MM.1S (cell line): ENCODE measurements around the gene GNAT3.

Experiments used
- DNase-seq: peaks from one replicate; pipeline ENCODE4 v3.0.0-alpha.2; 2015
- H2AFZ ChIP-seq: fragments of 300-600 bp; sonication (generic); 2 replicates; pipeline ENCODE4 v1.6.0; 2016; ENCODE audit warnings: antibody characterized with exemption, low read length
- H3F3A ChIP-seq: fragments of 300-600 bp; sonication (generic); 2 replicates; pipeline ENCODE4 v1.6.1; 2016; ENCODE audit warnings: mild to moderate bottlenecking, antibody characterized with exemption, low read length, moderate library complexity, mixed read lengths; ENCODE audit not compliant: insufficient read depth
- H3K27ac ChIP-seq: fragments of 300-600 bp; sonication (generic); 2 replicates; pipeline ENCODE4 v1.5.1; 2016; ENCODE audit warnings: mild to moderate bottlenecking, low read length
- H3K27me3 ChIP-seq: fragments of 300-600 bp; sonication (generic); replicated peaks from 2 replicates; pipeline ENCODE4 v1.6.0; 2016; ENCODE audit warnings: low read length; ENCODE audit not compliant: insufficient read depth
- H3K36me3 ChIP-seq: fragments of 300-600 bp; sonication (generic); replicated peaks from 2 replicates; pipeline ENCODE4 v1.6.1; 2016; ENCODE audit warnings: mild to moderate bottlenecking, low read length, mixed read lengths; ENCODE audit not compliant: insufficient read depth
- H3K4me1 ChIP-seq: fragments of 300-600 bp; sonication (generic); 2 replicates; pipeline ENCODE4 v1.6.1; 2016; ENCODE audit warnings: low read length, mixed read lengths
- H3K4me2 ChIP-seq: fragments of 300-600 bp; sonication (generic); 2 replicates; pipeline ENCODE4 v1.6.0; 2016; ENCODE audit warnings: low read depth, low read length
- H3K4me3 ChIP-seq: fragments of 300-600 bp; sonication (generic); 2 replicates; pipeline ENCODE4 v1.5.1; 2016; ENCODE audit warnings: low read length, mixed read lengths
- H3K79me2 ChIP-seq: fragments of 300-600 bp; sonication (generic); 2 replicates; pipeline ENCODE4 v1.6.1; 2016; ENCODE audit warnings: mixed run types, low read length, mixed read lengths
- H3K9ac ChIP-seq: fragments of 300-600 bp; sonication (generic); 2 replicates; pipeline ENCODE4 v1.6.1; 2016; ENCODE audit warnings: low read length, mixed read lengths
- H3K9me2 ChIP-seq: fragments of 300-600 bp; sonication (generic); replicated peaks from 2 replicates; pipeline ENCODE4 v1.6.1; 2016; ENCODE audit warnings: mild to moderate bottlenecking, low read length, mixed read lengths; ENCODE audit not compliant: insufficient read depth
- H3K9me3 ChIP-seq: fragments of 300-600 bp; sonication (generic); replicated peaks from 2 replicates; pipeline ENCODE4 v1.6.1; 2016; ENCODE audit warnings: mild to moderate bottlenecking, low read length, mixed read lengths; ENCODE audit not compliant: insufficient read depth
- H4K20me1 ChIP-seq: fragments of 300-600 bp; sonication (generic); 2 replicates; pipeline ENCODE4 v1.6.1; 2016; ENCODE audit warnings: mild to moderate bottlenecking, low read length, moderate library complexity, mixed read lengths; ENCODE audit not compliant: insufficient read depth
- CTCF ChIP-seq: fragments of 300-600 bp; sonication (generic); IDR thresholded peaks from 2 replicates; pipeline ENCODE4 v1.5.1; 2016; ENCODE audit warnings: antibody characterized with exemption, low read length, mixed read lengths
- EZH2 ChIP-seq: fragments of 300-600 bp; sonication (generic); optimal IDR thresholded peaks from 2 replicates; pipeline ENCODE3; 2017; ENCODE audit warnings: low read depth, mild to moderate bottlenecking, antibody characterized with exemption, low read length, mixed read lengths
- EZH2phosphoT487 ChIP-seq: fragments of 300-600 bp; sonication (generic); IDR thresholded peaks from 2 replicates; pipeline ENCODE4 v1.6.1; 2018; ENCODE audit warnings: antibody characterized with exemption, low read length

GNAT3 gene

GRCh38 chr7:80412842-80413241 is 99.0 kb downstream of the GNAT3 start:
- no peak overlapping the region for H3K9ac ChIP-seq
- no peaks in the 10 kb centered on the region for H3K9me2 ChIP-seq
- H3K4me3 ChIP-seq = no peak overlapping the region
- H2AFZ ChIP-seq = no peak overlapping the region
- TF ChIP-seq EZH2 = no peak
- no peak for TF ChIP-seq CTCF
- no peak for TF ChIP-seq EZH2phosphoT487
- H3F3A ChIP-seq = no peaks in the 10 kb centered on the region
- H3K27me3 ChIP-seq = no peaks in the 10 kb centered on the region
- H4K20me1 ChIP-seq = no peaks in the 10 kb centered on the region
- no peak for DNase-seq
- H3K79me2 ChIP-seq = no peaks in the 10 kb centered on the region
- no peaks in the 10 kb centered on the region for H3K9me3 ChIP-seq
- H3K27ac ChIP-seq = no peak overlapping the region
- H3K36me3 ChIP-seq = no peaks in the 10 kb centered on the region
- no peaks in the 10 kb centered on the region for H3K4me1 ChIP-seq
- no peak overlapping the region for H3K4me2 ChIP-seq

DNA sequence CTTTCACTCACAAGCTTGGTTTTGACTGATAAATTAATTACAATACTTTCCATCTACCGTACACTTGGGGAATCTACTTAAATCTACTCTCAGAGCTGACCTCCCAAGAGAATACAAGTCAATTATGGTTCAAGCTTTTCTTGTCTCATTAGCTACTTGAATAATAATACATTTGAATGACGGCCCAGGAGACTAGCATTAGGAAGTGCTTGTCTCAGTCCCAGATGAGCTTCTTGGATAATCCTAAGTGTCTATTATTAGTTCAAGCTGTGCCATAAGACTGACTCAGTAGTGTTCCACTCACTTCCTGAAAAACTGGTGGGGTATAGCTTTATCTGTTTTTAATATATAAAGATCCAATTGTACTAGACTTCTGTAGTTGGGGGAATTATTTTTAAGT is 100.2 kb downstream of the GNAT3 start:
- Histone ChIP-seq H3F3A (no peaks in the 10 kb centered on the region), H3K9me3 (no peaks in the 10 kb centered on the region), H3K27ac (no peak overlapping the region), H3K4me2 (no peak overlapping the region), H3K9me2 (no peaks in the 10 kb centered on the region), H4K20me1 (no peaks in the 10 kb centered on the region), H2AFZ (no peak overlapping the region), H3K27me3 (no peaks in the 10 kb centered on the region), H3K4me3 (no peak overlapping the region), H3K36me3 (no peaks in the 10 kb centered on the region), H3K79me2 (no peaks in the 10 kb centered on the region), H3K9ac (no peak overlapping the region), H3K4me1 (no peaks in the 10 kb centered on the region)
- TF ChIP-seq EZH2 = no peak
- TF ChIP-seq CTCF = no peak
- TF ChIP-seq EZH2phosphoT487 = no peak
- no peak for DNase-seq

DNA sequence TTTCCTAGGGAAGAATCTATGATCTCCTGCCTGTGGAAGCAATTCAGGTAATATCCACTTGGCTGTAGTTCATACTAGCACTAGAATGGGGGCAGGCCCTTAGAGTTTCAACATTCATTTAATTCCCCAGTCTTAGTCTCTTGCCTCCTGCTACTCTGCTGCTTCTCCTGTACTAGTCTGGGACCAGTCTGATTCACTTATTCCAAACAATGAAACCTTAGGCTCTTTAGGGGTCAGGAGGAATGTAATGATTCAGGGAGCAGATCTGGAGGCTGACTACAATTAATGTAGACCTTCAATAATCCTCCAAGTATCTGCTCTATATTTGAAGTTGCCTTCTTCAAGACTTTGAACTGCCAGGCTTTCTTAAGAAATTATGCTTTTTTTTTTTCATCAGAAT is 101.8 kb downstream of the GNAT3 start:
- H3K27me3 ChIP-seq = no peaks in the 10 kb centered on the region
- TF ChIP-seq CTCF = no peak
- no peak overlapping the region for H3K4me3 ChIP-seq
- H2AFZ ChIP-seq = no peak overlapping the region
- H4K20me1 ChIP-seq = no peaks in the 10 kb centered on the region
- no peaks in the 10 kb centered on the region for H3K36me3 ChIP-seq
- H3K4me1 ChIP-seq = no peaks in the 10 kb centered on the region
- no peaks in the 10 kb centered on the region for H3K9me2 ChIP-seq
- no peak overlapping the region for H3K9ac ChIP-seq
- no peak overlapping the region for H3K4me2 ChIP-seq
- H3F3A ChIP-seq = no peaks in the 10 kb centered on the region
- no peaks in the 10 kb centered on the region for H3K9me3 ChIP-seq
- H3K79me2 ChIP-seq = no peaks in the 10 kb centered on the region
- H3K27ac ChIP-seq = no peak overlapping the region
- no peak for DNase-seq
